Keratinocyte (primary cell): ENCODE measurements around the gene FOXP2. TPM values are rescaled to one million over a fixed set of nuclear protein-coding genes. Genes with fewer than 3 reads are reported as not detected.

Experiments
- DNase-seq: peaks from one replicate; pipeline ENCODE4 v3.0.0-alpha.2; 2011; ENCODE audit warnings: low read depth, missing footprints, low spot score
- FAIRE-seq: peaks from 2 replicates; lab custom pipeline; 2011; peaks lifted over from hg19 to GRCh38; lab: Jason Lieb, UNC
- H2AFZ ChIP-seq: 2 replicates; pipeline ENCODE4 v1.6.0; 2012; ENCODE audit warnings: low read length, control low read depth, inconsistent platforms; ENCODE audit not compliant: control insufficient read depth
- H3K27ac ChIP-seq: 2 replicates; pipeline ENCODE4 v1.5.1; 2011; ENCODE audit warnings: low read length; ENCODE audit not compliant: control insufficient read depth, insufficient read depth
- H3K27me3 ChIP-seq: 3 replicates; pipeline ENCODE4 v1.6.0; 2011; ENCODE audit warnings: low read length; ENCODE audit not compliant: control insufficient read depth, insufficient read depth; ENCODE audit errors: extremely low read depth
- H3K36me3 ChIP-seq, 2 experiments: 2 replicates in 1 of 2; 3 replicates in 1 of 2; pipeline ENCODE4 v1.5.1; 2011; ENCODE audit warnings: low read length in 2 of 2, mild to moderate bottlenecking in 1 of 2; ENCODE audit not compliant: control insufficient read depth in 2 of 2, insufficient read depth in 2 of 2; ENCODE audit errors: extremely low read depth in 1 of 2
- H3K4me1 ChIP-seq: 3 replicates; pipeline ENCODE4 v1.5.1; 2011; ENCODE audit warnings: low read length; ENCODE audit not compliant: control insufficient read depth, insufficient read depth; ENCODE audit errors: extremely low read depth
- H3K4me2 ChIP-seq: 3 replicates; pipeline ENCODE4 v1.6.0; 2011; ENCODE audit warnings: low read depth, low read length; ENCODE audit not compliant: control insufficient read depth, insufficient read depth; ENCODE audit errors: extremely low read depth
- H3K4me3 ChIP-seq, 3 experiments: fragments of 200-600 bp in 1 of 3; sonication (generic) in 1 of 3; 2 replicates in 2 of 3; 3 replicates in 1 of 3; pipeline ENCODE4 v1.5.1; 2011 to 2016; ENCODE audit warnings: low read length in 3 of 3, mild to moderate bottlenecking in 3 of 3, control low read depth in 2 of 3, inconsistent platforms in 1 of 3, low read depth in 1 of 3, mixed read lengths in 1 of 3, mixed run types in 1 of 3, moderate library complexity in 1 of 3; ENCODE audit not compliant: control insufficient read depth in 2 of 3, insufficient read depth in 2 of 3; ENCODE audit errors: extremely low read depth in 1 of 3
- H3K79me2 ChIP-seq: 2 replicates; pipeline ENCODE4 v1.6.0; 2012; ENCODE audit warnings: low read length; ENCODE audit not compliant: control insufficient read depth, insufficient read depth
- H3K9ac ChIP-seq: 3 replicates; pipeline ENCODE4 v1.6.0; 2011; ENCODE audit warnings: low read length; ENCODE audit not compliant: control insufficient read depth, insufficient read depth; ENCODE audit errors: extremely low read depth
- H3K9me1 ChIP-seq: 3 replicates; pipeline ENCODE4 v1.6.0; 2011; ENCODE audit warnings: low read length; ENCODE audit not compliant: control insufficient read depth, insufficient read depth; ENCODE audit errors: extremely low read depth
- H3K9me3 ChIP-seq: 2 replicates; pipeline ENCODE4 v1.5.1; 2012; ENCODE audit warnings: low read depth, low read length; ENCODE audit not compliant: control insufficient read depth
- H4K20me1 ChIP-seq: 3 replicates; pipeline ENCODE4 v1.6.0; 2011; ENCODE audit warnings: low read length; ENCODE audit not compliant: control insufficient read depth, insufficient read depth; ENCODE audit errors: extremely low read depth
- CTCF ChIP-seq, 3 experiments: IDR thresholded peaks in 1 of 3; conservative IDR thresholded peaks in 1 of 3; optimal IDR thresholded peaks in 1 of 3; 2 replicates in 2 of 3; 3 replicates in 1 of 3; pipeline versions ENCODE3 to v1.5.1; 2011; ENCODE audit warnings: low read length in 3 of 3, mild to moderate bottlenecking in 3 of 3, moderate library complexity in 2 of 3, control low read depth in 1 of 3, inconsistent platforms in 1 of 3; ENCODE audit not compliant: insufficient read depth in 2 of 3; ENCODE audit errors: extremely low read depth in 1 of 3
- EZH2 ChIP-seq: IDR thresholded peaks from one replicate; pipeline ENCODE4 v1.6.1; 2012; ENCODE audit warnings: inconsistent platforms, mild to moderate bottlenecking, low read length, moderate library complexity
- dilution Hi-C: fragments of 300-500 bp; cut with MboI; formaldehyde crosslinking; loops from one replicate; pipeline ENCODE4 v1.7.0; 2020; ENCODE audit warnings: low sequenced_read_pairs; ENCODE audit not compliant: extremely low pct_ligation_motif_present
- polyA plus RNA-seq, 5 experiments: library from polyadenylated mRNA; depleted of rRNA in 3 of 5; stranded (reverse) in 3 of 5; stranded (forward) in 1 of 5; unstranded in 1 of 5; fragments of >200 nt; gene quantifications; 1 replicate in 1 of 5; 2 replicates in 3 of 5; 3 replicates in 1 of 5; pipeline versions ENCODE4 v1.2.1 to v1.2.3, GENCODE V29; 2011 to 2012; ENCODE audit warnings: missing spikeins in 2 of 5, low read depth in 1 of 5, low replicate concordance in 1 of 5

FOXP2 gene
- polyA plus RNA-seq, 1 donor (not counting 4 experiments of a cell fraction or from before 2014, with no cell fraction given): 0.98 TPM

GRCh38 chr7:114530057-114530611 is 115.5 kb downstream of the FOXP2 start:
- Histone ChIP-seq H3K27ac (no peak overlapping the region), H3K4me1 (no peaks in the 10 kb centered on the region), H3K4me2 (no peak overlapping the region), H3K79me2 (no peaks in the 10 kb centered on the region), H3K4me3 (no peak overlapping the region), H3K9ac (no peak overlapping the region), H2AFZ (no peak overlapping the region), H3K27me3 (no peaks in the 10 kb centered on the region), H4K20me1 (no peaks in the 10 kb centered on the region), H3K9me3 (no peaks in the 10 kb centered on the region), H3K36me3 (no peaks in the 10 kb centered on the region), H3K9me1 (no peaks in the 10 kb centered on the region)
- dilution Hi-C loops: no loop called here
- FAIRE-seq (no peak), DNase-seq (no peak)
- TF ChIP-seq CTCF (optimal IDR thresholded peaks at IDR 0.05 in 1 of 3, IDR thresholded peaks at IDR 0.05 in 1 of 3, conservative IDR thresholded peaks at IDR 0.05 in 1 of 3; ENCODE audit: extremely low read depth in 1 of 3, insufficient read depth in 2 of 3, low read length in 3 of 3): no peak
- no peak for TF ChIP-seq EZH2

- dilution Hi-C loops: no loop called here
- H3K36me3 ChIP-seq: no peaks in the 10 kb centered on the region
- H3K4me1 ChIP-seq: no peaks in the 10 kb centered on the region
- no peaks in the 10 kb centered on the region for H3K9me3 ChIP-seq
- TF ChIP-seq EZH2 (no peak), CTCF (optimal IDR thresholded peaks at IDR 0.05 in 1 of 3, IDR thresholded peaks at IDR 0.05 in 1 of 3, conservative IDR thresholded peaks at IDR 0.05 in 1 of 3; ENCODE audit: extremely low read depth in 1 of 3, insufficient read depth in 2 of 3, low read length in 3 of 3) (no peak)
- no peak overlapping the region for H3K4me3 ChIP-seq
- H3K4me2 ChIP-seq: no peak overlapping the region
- DNase-seq: no peak
- H3K27me3 ChIP-seq: no peaks in the 10 kb centered on the region
- H3K9ac ChIP-seq: no peak overlapping the region
- no peak overlapping the region for H2AFZ ChIP-seq
- H4K20me1 ChIP-seq: no peaks in the 10 kb centered on the region
- H3K79me2 ChIP-seq: no peaks in the 10 kb centered on the region
- H3K9me1 ChIP-seq: no peaks in the 10 kb centered on the region
- H3K27ac ChIP-seq: no peak overlapping the region
- no peak for FAIRE-seq
These were observed 116.7 kb downstream of the FOXP2 start for GRCh38 chr7:114531326-114531725.
